SK-N-SH treated with all-trans-retinoic acid at 6 μM for 48 hours (cell line): ENCODE measurements around the gene FBLIM1.

Source experiments
- ARNTL ChIP-seq: fragments of 450-650 bp; formaldehyde crosslinking; IDR thresholded peaks from 2 replicates; pipeline ENCODE4 v1.5.0; 2020; ENCODE audit warnings: low read depth, mild to moderate bottlenecking, moderate library complexity, borderline replicate concordance
- CREB5 ChIP-seq: fragments of 250-450 bp; sonication (Bioruptor Pico); IDR thresholded peaks from 2 replicates; pipeline ENCODE4 v1.5.1; 2020; ENCODE audit warnings: low read depth, mild to moderate bottlenecking, moderate library complexity
- CSDC2 ChIP-seq: fragments of 250-450 bp; sonication (Bioruptor Pico); IDR thresholded peaks from 2 replicates; pipeline ENCODE4 v1.5.0; 2020; ENCODE audit warnings: mild to moderate bottlenecking, moderate library complexity
- ESRRG ChIP-seq: fragments of 250-450 bp; sonication (Bioruptor Pico); IDR thresholded peaks from 2 replicates; pipeline ENCODE4 v1.6.1; 2021; ENCODE audit warnings: mild to moderate bottlenecking
- ISL1 ChIP-seq: fragments of 250-450 bp; sonication (Bioruptor Pico); IDR thresholded peaks from 2 replicates; pipeline ENCODE4 v2.1.2; 2022; ENCODE audit warnings: mild to moderate bottlenecking, moderate library complexity
- OSR1 ChIP-seq: fragments of 250-450 bp; sonication (Bioruptor Pico); IDR thresholded peaks from 2 replicates; pipeline ENCODE4 v1.8.0; 2022; ENCODE audit warnings: moderate library complexity, mild to moderate bottlenecking, inconsistent platforms
- PATZ1 ChIP-seq: fragments of 250-450 bp; sonication (Bioruptor Pico); IDR thresholded peaks from 2 replicates; pipeline ENCODE4 v1.8.0; 2020; ENCODE audit warnings: mild to moderate bottlenecking, moderate library complexity, borderline replicate concordance
- TCF4 ChIP-seq: fragments of 250-450 bp; sonication (Bioruptor Pico); IDR thresholded peaks from 2 replicates; pipeline ENCODE4 v1.8.0; 2021; ENCODE audit warnings: mild to moderate bottlenecking, moderate library complexity, borderline replicate concordance
- ZC3H10 ChIP-seq: fragments of 250-450 bp; sonication (Bioruptor Pico); IDR thresholded peaks from 2 replicates; pipeline ENCODE4 v1.5.1; 2021; ENCODE audit warnings: mild to moderate bottlenecking, moderate library complexity
- ZFP3 ChIP-seq: fragments of 250-450 bp; sonication (Bioruptor Pico); IDR thresholded peaks from 2 replicates; pipeline ENCODE4 v1.5.0; 2020; ENCODE audit warnings: mild to moderate bottlenecking, moderate library complexity
- ZNF8 ChIP-seq: fragments of 450-650 bp; formaldehyde crosslinking; IDR thresholded peaks from 2 replicates; pipeline ENCODE4 v1.5.0; 2020; ENCODE audit warnings: mild to moderate bottlenecking, moderate library complexity

GRCh38 chr1:15753776-15754175 is 4.8 kb upstream of the FBLIM1 start:
- TF ChIP-seq TCF4 (CRISPR knock-in tag) (no peak), CREB5 (CRISPR knock-in tag) (no peak), ZC3H10 (CRISPR knock-in tag) (no peak), ESRRG (CRISPR knock-in tag) (no peak), PATZ1 (CRISPR knock-in tag) (no peak), ISL1 (no peak), OSR1 (CRISPR knock-in tag) (no peak), ARNTL (CRISPR knock-in tag) (no peak), ZFP3 (CRISPR knock-in tag) (no peak), ZNF8 (CRISPR knock-in tag) (no peak), CSDC2 (CRISPR knock-in tag) (no peak)
